Left ventricle myocardium superior (tissue), 1 donor: Measurements from ENCODE around the gene GPR146. TPM values are rescaled to one million over a fixed set of nuclear protein-coding genes. Genes with fewer than 3 reads are reported as not detected.
"Not testable (repeated sequence)": the region's sequence is repeated elsewhere in the genome, so short reads cannot be mapped to it uniquely, and the experiment has no call there.

ENCODE experiments used
- ATAC-seq: fragments of 200-7000 bp; cut with Tn5 transposase; one replicate; pipeline ENCODE4 v1.9.1; 2020; ENCODE audit warnings: mild to moderate bottlenecking, moderate library complexity
- DNase-seq: peaks from one replicate; pipeline ENCODE4 v3.0.0-alpha.2; 2020
- intact Hi-C: fragments of 100-400 bp; cut with micrococcal nuclease; formaldehyde crosslinking; loops from one replicate; pipeline ENCODE4 v1.11.0; 2022
- total RNA-seq: library from RNA; stranded (reverse); fragmentation: NEBNext Ultra II Directional; extraction: Animal tissue kit (Norgen Biotek cat#: 25700); gene quantifications from one replicate; pipeline ENCODE4 v1.2.1, GENCODE V29; 2021
- donor health status: DM: no; HTN: yes; CAD: no; lungs with severe emphysema.

GPR146 gene
- total RNA-seq, 1 donor from 2014 or later, result 41.5 TPM

DNA sequence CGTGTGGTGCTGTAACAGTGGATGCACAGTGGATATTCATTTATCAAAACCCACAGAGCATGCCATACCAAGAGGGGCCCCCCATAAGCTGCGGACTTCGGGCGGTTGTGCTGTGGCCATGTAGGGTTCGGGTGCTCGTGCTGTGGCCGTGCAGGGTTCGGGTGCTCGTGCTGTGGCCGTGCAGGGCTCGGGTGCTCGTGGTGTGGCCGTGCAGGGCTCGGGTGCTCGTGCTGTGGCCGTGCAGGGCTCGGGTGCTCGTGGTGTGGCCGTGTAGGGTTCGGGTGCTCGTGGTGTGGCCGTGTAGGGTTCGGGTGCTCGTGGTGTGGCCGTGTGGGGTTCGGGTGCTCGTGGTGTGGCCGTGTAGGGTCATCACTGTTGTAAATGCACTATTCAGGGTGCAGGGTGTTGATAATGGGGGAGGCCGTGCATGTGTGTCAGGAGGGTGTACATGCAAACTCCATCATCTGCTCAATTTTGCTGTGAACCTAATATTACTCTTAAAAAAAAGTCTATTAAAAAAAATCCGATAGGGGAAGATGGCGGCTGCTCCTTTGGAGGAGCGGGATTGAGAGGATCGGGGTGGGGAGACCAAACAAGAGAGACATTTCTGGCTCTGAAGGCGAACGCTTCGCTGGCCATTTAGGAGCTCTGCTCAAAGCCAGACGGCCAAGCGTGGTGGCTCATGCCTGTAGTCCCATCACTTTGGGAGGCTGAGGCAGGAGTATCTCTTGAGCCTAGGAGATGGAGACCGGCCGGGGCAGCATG lies 8.0 kb upstream of the GPR146 start:
- ATAC-seq, DNase-seq, intact Hi-C loops: not testable (repeated sequence)

DNA sequence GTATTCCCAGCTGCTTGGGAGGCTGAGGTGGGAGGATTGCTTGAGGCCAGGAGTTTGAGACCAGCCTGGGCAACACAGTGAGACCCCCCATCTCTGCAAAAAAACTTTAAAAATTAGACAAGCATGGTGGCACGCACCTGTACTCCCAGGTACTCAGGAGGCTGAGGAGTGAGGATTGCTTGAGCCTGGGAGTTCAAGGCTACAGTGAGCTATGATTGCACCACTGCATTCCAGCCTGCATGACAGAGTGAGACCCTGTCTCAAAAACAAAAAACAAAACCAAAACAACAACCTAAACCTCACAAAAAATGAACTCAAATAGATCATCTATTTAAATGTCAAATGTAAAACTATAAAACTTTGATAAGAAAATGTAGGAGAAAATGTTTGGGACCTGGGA lies 4.1 kb upstream of the GPR146 start:
- DNase-seq, ATAC-seq, intact Hi-C loops: not testable (repeated sequence)

DNA sequence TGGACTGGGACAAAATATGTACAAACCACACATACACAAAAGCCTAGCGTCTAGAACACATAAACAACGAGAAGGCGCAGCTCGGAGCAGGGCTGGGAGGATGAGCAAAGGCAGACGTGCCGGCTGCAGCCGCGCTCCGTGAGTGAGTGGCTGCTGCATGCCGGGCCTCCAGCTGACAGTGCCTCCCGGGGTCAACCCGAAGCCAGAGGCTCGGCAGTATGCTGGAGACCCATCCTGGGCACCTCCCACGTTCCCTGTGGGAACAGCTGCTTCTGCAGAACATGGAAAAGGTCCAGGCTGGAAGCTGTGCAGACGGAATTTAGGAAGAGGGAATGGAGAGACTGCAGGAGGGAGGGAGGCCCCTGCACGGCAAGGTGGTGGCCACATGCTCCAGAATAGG lies 3.6 kb upstream of the GPR146 start:
- no peak for DNase-seq
- no peak for ATAC-seq
- intact Hi-C loops, result no loop called here

DNA sequence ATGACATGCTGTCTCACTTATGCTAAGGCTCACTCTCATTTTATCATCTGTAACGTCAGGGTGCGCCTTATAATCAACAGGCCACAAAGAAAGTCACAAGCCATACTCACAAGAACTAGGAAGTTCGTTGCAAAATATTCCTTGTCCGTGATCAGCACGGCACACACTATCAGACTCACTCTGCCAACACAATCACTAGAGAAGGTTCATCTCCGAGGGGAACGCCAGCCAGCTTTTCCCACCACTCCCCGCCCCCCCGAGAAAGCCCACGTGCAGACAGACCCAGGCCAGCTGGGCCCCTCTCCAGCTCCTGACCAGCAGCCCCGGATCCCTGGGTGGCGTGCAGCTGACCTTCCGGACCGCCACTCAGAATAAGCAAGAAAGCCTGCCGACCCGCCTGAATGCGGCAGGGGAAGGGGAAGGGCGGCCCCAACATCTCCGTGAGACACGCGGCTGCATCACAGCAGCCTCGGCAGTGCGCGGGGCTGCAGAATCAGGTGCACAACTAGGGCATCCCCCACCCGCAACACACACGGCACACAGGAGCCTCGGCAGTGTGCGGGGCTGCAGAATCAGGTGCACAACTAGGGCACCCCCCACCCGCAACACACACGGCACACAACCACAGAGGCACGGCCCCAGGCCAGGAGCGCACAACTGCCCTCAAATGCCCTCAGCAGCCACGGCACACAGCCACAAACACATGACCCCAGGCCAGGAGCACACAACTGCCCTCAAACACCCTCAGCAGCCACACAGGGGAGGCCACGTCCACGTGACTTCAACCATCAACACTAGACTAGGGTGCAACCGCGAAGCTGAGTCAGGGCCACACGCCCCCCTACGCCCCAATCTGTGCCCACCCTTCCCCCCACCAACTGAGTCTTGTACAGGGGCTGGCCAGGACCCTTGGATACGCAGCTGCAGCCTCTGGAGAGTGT lies 2.5 kb upstream of the GPR146 start:
- DNase-seq (no peak), ATAC-seq (no peak)
- intact Hi-C loops, result no loop called here

DNA sequence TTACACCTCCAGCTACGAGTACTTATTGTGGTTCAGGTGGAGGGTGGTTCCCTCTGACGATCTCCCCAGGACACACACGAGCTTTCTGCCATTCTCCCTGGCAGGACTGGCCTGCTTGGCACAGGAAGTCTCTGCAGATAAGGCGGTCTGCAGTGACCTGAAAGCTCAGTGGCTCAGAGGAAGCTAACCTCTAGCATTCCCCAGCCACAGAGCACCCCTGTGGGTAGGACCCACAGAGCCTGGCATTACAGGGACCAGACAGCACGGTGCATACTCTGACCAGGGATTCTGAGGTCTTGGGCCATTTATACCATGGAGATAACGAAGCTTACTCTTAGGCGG lies 1.9 kb upstream of the GPR146 start:
- DNase-seq, result no peak
- intact Hi-C loops, result no loop called here
- peak; percentile 28 for ATAC-seq

DNA sequence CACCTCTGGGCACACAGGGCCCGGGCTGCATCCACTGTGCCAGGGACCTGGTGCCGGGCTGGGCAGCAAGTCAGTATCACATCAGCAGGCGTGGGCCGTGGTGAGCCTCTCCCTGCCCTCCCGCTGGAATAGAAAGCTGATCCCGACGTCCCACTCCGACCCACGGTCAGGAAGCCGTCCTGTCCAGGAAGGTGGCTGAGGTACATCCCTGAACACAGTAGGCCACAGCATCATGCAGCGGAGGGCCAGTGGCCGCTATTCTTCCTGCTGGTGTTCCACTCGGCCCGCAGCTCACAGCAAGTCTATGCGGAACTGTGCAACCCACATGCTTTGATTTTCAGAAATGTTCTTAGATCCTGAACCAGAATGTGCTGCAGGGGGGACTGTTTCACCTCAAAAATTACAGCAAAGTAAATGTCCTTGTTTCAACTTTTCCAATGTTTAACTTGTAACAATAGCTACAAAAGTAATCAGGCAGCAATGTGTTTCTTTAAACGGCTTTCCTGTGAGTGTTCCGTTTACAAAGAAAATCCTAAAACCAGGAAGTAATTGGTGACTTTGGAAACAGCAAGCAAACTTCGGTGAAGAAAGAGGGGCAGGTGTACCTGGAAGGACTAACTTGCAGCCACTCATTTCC lies 676 bp upstream of the GPR146 start:
- DNase-seq (no peak), ATAC-seq (no peak)
- intact Hi-C loops, result no loop called here

DNA sequence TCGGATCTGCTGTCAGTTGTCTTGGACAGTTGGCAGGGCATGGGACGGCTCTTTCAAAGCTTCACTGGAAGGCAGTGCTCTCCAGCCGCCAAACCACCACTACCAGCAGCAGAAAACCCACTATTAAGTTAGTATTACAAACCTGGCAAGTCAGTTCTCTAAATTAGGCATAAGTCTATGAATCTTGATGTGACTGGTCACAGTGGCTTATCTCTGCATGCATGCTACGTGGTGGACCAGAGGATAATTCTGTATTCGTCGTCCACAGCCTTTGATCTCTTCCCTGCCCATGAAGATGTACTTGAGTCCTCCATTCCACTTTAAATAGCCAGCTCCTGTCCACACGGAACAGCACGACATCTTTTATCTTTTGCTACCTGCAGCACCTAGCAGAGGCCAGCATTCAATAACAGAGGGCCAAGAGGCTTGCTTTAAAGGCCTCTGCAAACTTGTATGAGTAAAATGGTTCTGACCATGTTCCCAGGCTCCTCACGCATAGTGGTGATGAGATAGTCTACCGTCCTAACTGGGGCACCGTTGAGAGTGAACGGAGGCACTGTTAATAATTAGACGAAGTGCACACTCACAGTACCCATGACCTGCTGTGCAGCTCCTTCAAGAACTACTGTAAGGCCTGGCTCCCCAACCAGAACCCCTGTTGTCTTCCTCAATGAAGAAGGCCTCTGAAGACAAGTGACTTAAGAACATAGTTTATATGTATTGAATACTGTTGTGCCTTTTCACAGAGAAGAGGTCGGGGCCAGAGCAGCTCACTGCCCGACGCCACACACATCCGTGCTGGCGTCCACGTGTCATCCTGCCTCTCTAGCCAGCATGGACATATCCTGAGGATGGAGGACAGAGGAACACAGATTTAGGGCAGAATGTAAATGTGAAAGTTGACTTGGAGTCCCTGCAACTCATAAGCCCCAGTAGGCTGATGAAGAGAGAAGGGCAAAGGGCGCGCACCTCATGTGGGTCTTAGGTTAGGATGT lies 1.0 kb downstream of the GPR146 start:
- no peak for DNase-seq
- no peak for ATAC-seq
- intact Hi-C loops, result no loop called here

DNA sequence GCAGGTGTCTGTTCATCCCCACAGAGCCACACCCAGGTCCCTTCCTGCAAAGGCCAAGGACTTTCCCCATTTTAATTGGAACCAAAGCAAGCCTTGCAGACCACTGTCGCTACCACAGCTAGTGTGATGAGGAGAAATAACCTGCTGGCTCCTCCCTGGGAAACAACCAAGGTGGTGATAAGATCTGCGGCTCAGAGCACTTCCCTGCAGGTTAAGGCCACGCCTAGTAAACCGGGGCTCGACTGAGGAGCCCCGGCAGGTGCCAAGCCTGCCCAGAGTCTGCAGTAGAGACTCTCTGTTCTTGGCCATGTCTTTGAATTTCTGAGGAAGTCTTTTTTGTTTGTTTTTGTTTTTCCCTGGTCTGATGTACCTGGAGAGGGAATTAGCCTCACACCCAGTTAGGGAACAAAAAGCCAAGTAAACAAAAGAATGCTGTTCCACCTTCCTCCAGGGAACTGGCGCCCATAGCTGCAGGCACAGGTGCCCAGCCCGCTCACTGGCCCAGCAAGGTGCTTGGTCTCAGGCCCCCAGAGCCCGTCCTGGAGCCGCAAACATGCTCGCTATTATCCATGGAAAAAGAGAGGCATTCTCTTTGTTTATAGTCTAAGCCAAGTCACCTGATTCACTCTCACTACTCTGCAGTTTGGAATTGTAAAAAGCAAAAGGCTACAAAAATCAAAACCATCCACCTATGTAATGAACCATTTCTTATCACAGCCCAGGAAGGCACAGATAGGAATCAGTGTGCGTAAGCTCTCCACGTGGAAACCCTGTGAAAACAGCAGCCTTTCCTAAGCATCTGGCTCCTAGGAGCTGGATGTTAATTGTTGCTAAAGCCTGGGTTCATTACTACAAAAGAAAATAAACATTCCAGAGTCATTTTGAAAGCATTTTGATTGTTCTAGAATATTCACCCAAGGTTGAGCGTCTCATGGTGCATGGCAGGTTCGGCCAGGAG lies 2.7 kb downstream of the GPR146 start:
- ATAC-seq (no peak), DNase-seq (no peak)
- intact Hi-C loops, result no loop called here

DNA sequence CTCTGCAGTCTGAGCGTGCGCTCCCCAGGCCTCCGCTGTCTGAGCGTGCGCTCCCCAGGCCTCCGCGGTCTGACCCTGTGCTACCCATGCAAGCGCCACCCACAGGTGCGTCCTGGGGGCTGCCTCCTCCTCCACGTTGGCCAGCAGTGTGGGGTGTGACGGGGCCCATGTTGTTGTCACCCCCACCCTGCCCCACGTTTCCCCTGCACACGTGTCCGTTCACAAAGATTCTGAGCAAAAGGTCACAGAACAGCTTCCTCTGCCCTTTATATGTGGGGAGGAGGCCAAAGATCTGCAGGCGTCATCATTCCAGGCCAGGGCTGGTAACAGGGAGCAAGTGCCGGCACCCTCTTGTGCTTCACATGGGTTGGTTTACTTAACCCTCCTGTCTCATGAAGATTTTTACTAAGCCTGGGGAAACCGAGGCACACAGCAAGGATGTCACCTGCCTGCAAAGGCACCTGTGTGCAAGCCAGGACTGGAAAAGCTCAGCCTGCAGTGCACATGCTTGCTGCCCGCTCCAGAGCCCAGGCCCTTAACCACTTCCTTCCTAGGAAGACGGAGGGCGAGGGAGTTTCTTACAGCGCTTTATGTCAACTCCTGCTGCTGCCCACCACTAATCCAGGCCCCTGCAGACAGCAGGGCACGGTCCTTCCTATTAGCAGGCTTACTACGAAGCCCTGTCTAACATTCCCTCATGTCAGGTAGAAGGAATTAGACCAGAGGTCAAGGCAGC lies 4.8 kb downstream of the GPR146 start:
- DNase-seq (peak; percentile 49), ATAC-seq (no peak)
- intact Hi-C loops, result no loop called here

DNA sequence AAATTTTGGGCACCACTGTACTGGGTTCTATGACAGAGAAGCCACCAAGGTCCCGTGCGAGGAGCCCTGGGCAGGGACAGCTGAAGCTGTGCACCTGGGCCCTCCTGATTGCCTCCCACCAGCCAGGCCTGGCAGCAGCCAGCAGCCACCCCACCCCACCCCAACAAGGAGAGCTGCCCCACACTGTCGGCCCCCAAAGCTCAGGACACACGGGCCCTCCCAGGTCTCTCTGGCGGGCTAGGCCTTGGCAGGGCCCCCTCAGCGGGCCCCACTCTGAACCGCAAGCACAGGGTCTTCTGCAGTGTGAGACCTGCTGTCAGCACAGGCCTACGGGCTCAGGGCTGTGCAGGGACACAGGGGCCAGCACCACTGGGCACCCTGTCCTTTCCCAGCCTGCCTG lies 5.5 kb downstream of the GPR146 start:
- ATAC-seq (no peak), DNase-seq (no peak)
- intact Hi-C loops, result no loop called here

DNA sequence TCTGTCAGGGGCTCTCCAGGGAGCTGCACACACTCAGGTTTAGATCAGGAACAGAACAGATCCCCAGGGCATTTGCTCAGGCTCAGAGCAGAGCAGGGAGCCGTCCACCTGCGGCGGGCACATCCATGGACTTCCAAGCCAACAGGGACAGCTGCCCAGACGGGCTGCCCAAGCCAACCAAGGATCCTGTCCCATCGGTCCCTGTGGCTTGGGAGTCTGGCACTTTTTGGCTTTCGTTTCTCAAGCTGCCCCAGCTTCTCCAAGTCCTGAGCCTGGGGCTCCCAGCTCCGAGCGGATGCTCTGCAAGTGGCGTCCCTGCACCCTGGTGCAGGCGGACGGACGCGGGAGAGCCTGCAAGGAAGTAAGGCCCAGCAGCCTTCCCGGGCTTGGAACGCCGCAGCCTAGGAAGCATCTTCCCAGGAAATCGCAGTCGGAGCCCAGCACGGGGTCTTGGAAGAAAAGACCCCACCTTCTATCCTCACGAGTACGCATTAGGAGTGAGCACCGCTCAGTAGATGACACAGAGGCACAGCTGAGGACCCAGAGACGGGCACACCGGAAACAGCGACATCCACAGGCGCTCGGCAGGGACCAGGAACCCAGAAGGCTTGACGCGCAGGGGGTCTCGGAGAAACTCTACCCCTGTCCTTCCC lies 6.0 kb downstream of the GPR146 start:
- peak; percentile 31 for DNase-seq
- ATAC-seq, result no peak
- intact Hi-C loops, result no loop called here

DNA sequence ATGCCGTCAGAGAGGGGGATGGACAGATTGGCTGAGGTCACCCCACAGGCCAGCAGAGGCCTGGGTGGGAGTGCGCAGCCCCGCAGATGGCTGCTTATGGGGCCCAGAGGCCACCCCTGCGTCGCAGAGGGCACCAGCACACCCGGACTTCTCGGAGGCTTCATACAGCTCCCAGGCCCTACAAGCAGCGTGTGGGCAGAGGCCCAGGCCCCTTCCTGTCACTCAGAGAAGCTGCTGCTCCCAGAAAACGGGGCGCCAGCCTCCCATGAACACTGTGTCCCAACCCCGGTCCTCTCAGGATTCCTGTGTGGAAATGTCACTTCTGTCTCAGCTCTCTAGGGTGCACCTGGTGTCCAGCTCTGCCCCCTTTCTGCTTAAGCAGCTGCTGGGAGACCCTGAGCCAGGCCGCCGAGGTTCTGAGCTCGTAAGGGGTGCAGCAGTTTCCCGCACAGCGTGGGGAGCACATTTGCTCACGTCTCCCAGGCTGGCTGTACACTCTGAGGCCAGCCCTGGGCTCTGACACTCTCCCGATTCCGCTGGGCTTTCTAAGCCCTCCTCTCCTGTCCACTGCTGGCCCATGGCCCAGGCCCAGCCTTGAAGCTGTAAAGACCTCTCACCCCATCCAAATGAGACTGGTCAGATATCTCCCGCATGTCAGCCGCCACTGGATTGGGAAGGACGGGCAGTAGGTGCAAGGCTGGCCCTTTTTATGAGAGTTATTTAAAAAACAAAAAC lies 6.8 kb downstream of the GPR146 start:
- DNase-seq (peak; percentile 66), ATAC-seq (no peak)
- intact Hi-C loops, result no loop called here

DNA sequence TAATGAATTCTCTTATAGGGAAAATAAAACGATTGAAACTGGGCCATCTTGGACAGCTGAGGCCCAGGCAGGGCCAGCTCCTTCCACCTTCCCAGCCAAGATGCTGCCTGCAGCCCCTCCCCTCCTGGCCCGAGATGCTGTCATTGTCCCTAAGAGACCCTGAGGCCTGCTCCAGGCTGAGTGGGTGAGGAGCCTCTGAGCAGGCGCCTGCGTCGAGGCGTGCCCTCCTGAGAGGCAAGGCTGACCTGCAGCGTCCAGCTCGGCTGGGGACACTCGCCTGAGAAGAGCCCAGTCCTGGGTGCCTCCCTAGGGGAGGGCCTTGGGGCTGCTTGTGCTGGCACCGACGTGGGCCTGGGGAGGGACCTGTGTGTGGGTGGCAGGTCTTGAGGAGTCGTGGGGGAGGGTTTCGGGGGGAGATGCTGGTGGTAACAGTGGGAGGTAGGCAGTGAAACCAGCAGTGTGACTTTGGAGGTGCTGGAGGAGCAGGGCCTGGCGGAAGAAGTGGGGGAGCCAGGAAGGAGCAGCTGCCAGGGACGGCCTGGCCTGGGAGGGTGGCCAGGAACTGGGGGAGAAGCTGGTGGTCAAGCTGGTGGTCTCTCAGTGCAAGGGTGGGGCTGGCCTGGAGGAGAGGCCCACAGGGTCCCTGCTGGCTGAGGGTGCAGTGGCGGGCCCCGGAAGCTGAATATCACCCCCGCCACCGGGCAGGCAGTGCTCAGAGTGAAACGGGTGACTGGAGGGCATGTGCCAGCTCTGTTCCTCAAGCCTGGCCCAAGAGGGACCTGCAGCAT lies 7.9 kb downstream of the GPR146 start:
- intact Hi-C loops, result no loop called here
- DNase-seq (peak; percentile 68), ATAC-seq (peak; percentile 4)

DNA sequence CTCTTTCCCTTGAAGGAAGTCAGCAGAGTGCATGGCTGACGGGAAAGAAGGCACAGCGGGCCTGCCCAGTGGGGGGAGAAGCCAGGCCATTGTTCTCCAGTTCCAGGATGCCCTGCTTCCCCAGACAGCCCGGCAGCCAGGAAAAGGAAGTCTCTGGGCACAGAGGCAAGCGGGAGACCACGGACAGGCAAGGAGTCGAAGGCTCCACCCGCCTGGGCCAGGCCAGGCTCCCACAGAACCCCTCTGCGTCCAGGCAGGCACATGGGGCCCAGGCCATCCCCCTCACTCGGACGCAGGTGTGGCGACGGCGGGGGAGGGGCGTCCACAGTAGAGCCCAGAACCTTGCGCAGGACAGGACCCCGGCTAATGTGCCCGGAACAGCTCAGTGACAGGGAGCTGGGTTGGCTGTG lies 8.7 kb downstream of the GPR146 start:
- no peak for ATAC-seq
- intact Hi-C loops, result no loop called here
- DNase-seq, result peak; percentile 60

DNA sequence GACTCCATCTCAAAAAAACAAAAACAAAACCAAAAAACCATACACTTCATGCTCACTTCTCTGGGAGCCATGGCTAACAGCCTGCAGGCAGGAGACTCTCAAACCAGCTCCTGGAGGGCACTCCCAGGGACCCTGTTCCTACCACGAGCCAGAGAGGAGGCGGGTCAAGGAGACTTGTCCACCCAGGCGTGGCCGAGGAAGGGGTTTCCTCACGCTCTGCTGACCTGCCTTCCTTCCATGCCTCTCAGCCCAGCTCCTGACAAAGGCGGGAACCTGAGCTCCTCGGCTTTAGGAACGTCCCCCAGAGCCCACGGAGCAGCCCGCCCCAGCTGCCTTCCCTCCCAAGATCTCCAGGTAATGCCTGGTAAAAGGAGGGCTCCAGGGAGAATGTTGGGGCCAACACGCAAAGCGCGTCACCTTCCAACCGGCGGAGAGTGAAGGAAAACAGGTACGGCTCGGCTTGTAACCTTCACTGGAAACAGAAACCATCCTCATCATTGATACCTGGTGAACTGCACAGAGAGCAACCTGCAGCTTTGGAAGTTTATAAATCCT lies 9.5 kb downstream of the GPR146 start:
- no peak for DNase-seq
- intact Hi-C loops, result no loop called here

More for the DNA sequence above, 9.5 kb downstream of the GPR146 start:
- ATAC-seq, result no peak
